ENCODE measurements around the gene ACSS2. TPM values are rescaled to one million over a fixed set of nuclear protein-coding genes. Genes with fewer than 3 reads are reported as not detected.

Gene ACSS2
- polyA plus RNA-seq, 2 donors: 31.4 to 44.2 TPM

- Histone ChIP-seq H3K9me3 (ENCODE audit: control insufficient read depth in 2 of 2, insufficient read depth in 1 of 2, low read depth in 1 of 2, low read length in 1 of 2) (no peaks in the 10 kb centered on the region), H3K4me3 (ENCODE audit: low read depth in 1 of 2, low read length in 2 of 2) (no peak overlapping the region), H3K27ac (ENCODE audit: low read depth in 2 of 2, low read length in 1 of 2) (no peak overlapping the region), H3K4me1 (ENCODE audit: control insufficient read depth in 2 of 2, insufficient read depth in 2 of 2, low read length in 1 of 2) (peaks cover 0 to 2% of the 10 kb centered on the region in 2 donors), H3K36me3 (ENCODE audit: control insufficient read depth in 2 of 2, insufficient read depth in 2 of 2, low read length in 1 of 2) (no peaks in the 10 kb centered on the region), H3K27me3 (ENCODE audit: control insufficient read depth in 1 of 2, insufficient read depth in 2 of 2, low read length in 2 of 2) (no peaks in the 10 kb centered on the region)
- 95 to 96% methylated on average over 24 to 26 of the region's 26 CpGs for WGBS, 2 donors
Measured at GRCh38 chr20:34859367-34859766, 17.0 kb upstream of the ACSS2 start.

GRCh38 chr20:34859826-34860545, 16.4 kb upstream of the ACSS2 start:
- Histone ChIP-seq H3K36me3 (ENCODE audit: control insufficient read depth in 2 of 2, insufficient read depth in 2 of 2, low read length in 1 of 2) (no peaks in the 10 kb centered on the region), H3K4me1 (ENCODE audit: control insufficient read depth in 2 of 2, insufficient read depth in 2 of 2, low read length in 1 of 2) (peaks cover 0 to 2% of the 10 kb centered on the region in 2 donors), H3K27me3 (ENCODE audit: control insufficient read depth in 1 of 2, insufficient read depth in 2 of 2, low read length in 2 of 2) (no peaks in the 10 kb centered on the region), H3K4me3 (ENCODE audit: low read depth in 1 of 2, low read length in 2 of 2) (no peak overlapping the region), H3K27ac (ENCODE audit: low read depth in 2 of 2, low read length in 1 of 2) (no peak overlapping the region), H3K9me3 (ENCODE audit: control insufficient read depth in 2 of 2, insufficient read depth in 1 of 2, low read depth in 1 of 2, low read length in 1 of 2) (no peaks in the 10 kb centered on the region)
- 91 to 92% methylated on average over 9 of the region's 9 CpGs for WGBS, 2 donors

GRCh38 chr20:34861386-34862084, 14.9 kb upstream of the ACSS2 start:
- peaks cover 0 to 2% of the 10 kb centered on the region in 2 donors for H3K4me1 ChIP-seq (ENCODE audit: control insufficient read depth in 2 of 2, insufficient read depth in 2 of 2, low read length in 1 of 2)
- H3K27me3 ChIP-seq (ENCODE audit: control insufficient read depth in 1 of 2, insufficient read depth in 2 of 2, low read length in 2 of 2): no peaks in the 10 kb centered on the region
- H3K4me3 ChIP-seq (ENCODE audit: low read depth in 1 of 2, low read length in 2 of 2): no peak overlapping the region
- no peak overlapping the region for H3K27ac ChIP-seq (ENCODE audit: low read depth in 2 of 2, low read length in 1 of 2)
- no peaks in the 10 kb centered on the region for H3K9me3 ChIP-seq (ENCODE audit: control insufficient read depth in 2 of 2, insufficient read depth in 1 of 2, low read depth in 1 of 2, low read length in 1 of 2)
- WGBS, 2 donors: 80 to 85% methylated on average over 7 of the region's 7 CpGs
- H3K36me3 ChIP-seq (ENCODE audit: control insufficient read depth in 2 of 2, insufficient read depth in 2 of 2, low read length in 1 of 2): no peaks in the 10 kb centered on the region

- 91 to 93% methylated on average over 12 of the region's 12 CpGs for WGBS, 2 donors
- Histone ChIP-seq H3K9me3 (ENCODE audit: control insufficient read depth in 2 of 2, insufficient read depth in 1 of 2, low read depth in 1 of 2, low read length in 1 of 2) (no peaks in the 10 kb centered on the region), H3K36me3 (ENCODE audit: control insufficient read depth in 2 of 2, insufficient read depth in 2 of 2, low read length in 1 of 2) (no peaks in the 10 kb centered on the region), H3K4me1 (ENCODE audit: control insufficient read depth in 2 of 2, insufficient read depth in 2 of 2, low read length in 1 of 2) (peaks cover 0 to 2% of the 10 kb centered on the region in 2 donors), H3K27me3 (ENCODE audit: control insufficient read depth in 1 of 2, insufficient read depth in 2 of 2, low read length in 2 of 2) (no peaks in the 10 kb centered on the region), H3K27ac (ENCODE audit: low read depth in 2 of 2, low read length in 1 of 2) (no peak overlapping the region), H3K4me3 (ENCODE audit: low read depth in 1 of 2, low read length in 2 of 2) (no peak overlapping the region)
Measured at GRCh38 chr20:34862724-34863123, 13.7 kb upstream of the ACSS2 start.

- Histone ChIP-seq H3K36me3 (ENCODE audit: control insufficient read depth in 2 of 2, insufficient read depth in 2 of 2, low read length in 1 of 2) (no peaks in the 10 kb centered on the region), H3K27me3 (ENCODE audit: control insufficient read depth in 1 of 2, insufficient read depth in 2 of 2, low read length in 2 of 2) (no peaks in the 10 kb centered on the region), H3K4me3 (ENCODE audit: low read depth in 1 of 2, low read length in 2 of 2) (no peak overlapping the region), H3K4me1 (ENCODE audit: control insufficient read depth in 2 of 2, insufficient read depth in 2 of 2, low read length in 1 of 2) (peaks cover 0 to 2% of the 10 kb centered on the region in 2 donors), H3K27ac (ENCODE audit: low read depth in 2 of 2, low read length in 1 of 2) (no peak overlapping the region), H3K9me3 (ENCODE audit: control insufficient read depth in 2 of 2, insufficient read depth in 1 of 2, low read depth in 1 of 2, low read length in 1 of 2) (no peaks in the 10 kb centered on the region)
- 76 to 80% methylated on average over 32 of the region's 32 CpGs for WGBS, 2 donors
Measured at GRCh38 chr20:34863421-34863965, 12.9 kb upstream of the ACSS2 start.

- H3K27me3 ChIP-seq (ENCODE audit: control insufficient read depth in 1 of 2, insufficient read depth in 2 of 2, low read length in 2 of 2): no peaks in the 10 kb centered on the region
- H3K27ac ChIP-seq (ENCODE audit: low read depth in 2 of 2, low read length in 1 of 2): no peak overlapping the region
- WGBS, 2 donors: 91 to 94% methylated on average over 5 of the region's 5 CpGs
- H3K4me1 ChIP-seq (ENCODE audit: control insufficient read depth in 2 of 2, insufficient read depth in 2 of 2, low read length in 1 of 2): peaks cover 0 to 2% of the 10 kb centered on the region in 2 donors
- no peaks in the 10 kb centered on the region for H3K9me3 ChIP-seq (ENCODE audit: control insufficient read depth in 2 of 2, insufficient read depth in 1 of 2, low read depth in 1 of 2, low read length in 1 of 2)
- H3K4me3 ChIP-seq (ENCODE audit: low read depth in 1 of 2, low read length in 2 of 2): no peak overlapping the region
- no peaks in the 10 kb centered on the region for H3K36me3 ChIP-seq (ENCODE audit: control insufficient read depth in 2 of 2, insufficient read depth in 2 of 2, low read length in 1 of 2)
Measured at GRCh38 chr20:34864216-34864615, 12.2 kb upstream of the ACSS2 start.

GRCh38 chr20:34871320-34871926, 5.0 kb upstream of the ACSS2 start:
- Histone ChIP-seq H3K36me3 (ENCODE audit: control insufficient read depth in 2 of 2, insufficient read depth in 2 of 2, low read length in 1 of 2) (no peaks in the 10 kb centered on the region), H3K4me1 (ENCODE audit: control insufficient read depth in 2 of 2, insufficient read depth in 2 of 2, low read length in 1 of 2) (peaks cover 0 to 13% of the 10 kb centered on the region in 2 donors), H3K9me3 (ENCODE audit: control insufficient read depth in 2 of 2, insufficient read depth in 1 of 2, low read depth in 1 of 2, low read length in 1 of 2) (no peaks in the 10 kb centered on the region), H3K27me3 (ENCODE audit: control insufficient read depth in 1 of 2, insufficient read depth in 2 of 2, low read length in 2 of 2) (no peaks in the 10 kb centered on the region), H3K4me3 (ENCODE audit: low read depth in 1 of 2, low read length in 2 of 2) (no peak overlapping the region), H3K27ac (ENCODE audit: low read depth in 2 of 2, low read length in 1 of 2) (no peak overlapping the region)
- WGBS, 2 donors: 88 to 92% methylated on average over 7 of the region's 7 CpGs

- H3K4me1 ChIP-seq (ENCODE audit: control insufficient read depth in 2 of 2, insufficient read depth in 2 of 2, low read length in 1 of 2): peaks cover 0 to 15% of the 10 kb centered on the region in 2 donors
- H3K27me3 ChIP-seq (ENCODE audit: control insufficient read depth in 1 of 2, insufficient read depth in 2 of 2, low read length in 2 of 2): no peaks in the 10 kb centered on the region
- H3K36me3 ChIP-seq (ENCODE audit: control insufficient read depth in 2 of 2, insufficient read depth in 2 of 2, low read length in 1 of 2): no peaks in the 10 kb centered on the region
- no peaks in the 10 kb centered on the region for H3K9me3 ChIP-seq (ENCODE audit: control insufficient read depth in 2 of 2, insufficient read depth in 1 of 2, low read depth in 1 of 2, low read length in 1 of 2)
- H3K27ac ChIP-seq (ENCODE audit: low read depth in 2 of 2, low read length in 1 of 2): peak overlapping the region; percentile 20 to 41
- H3K4me3 ChIP-seq (ENCODE audit: low read depth in 1 of 2, low read length in 2 of 2): peak overlapping the region; percentile 39 to 58
- WGBS, 2 donors: 38% methylated on average over 10 of the region's 10 CpGs
Measured at GRCh38 chr20:34871966-34872621, 4.3 kb upstream of the ACSS2 start.

GRCh38 chr20:34872622-34873224, 3.7 kb upstream of the ACSS2 start, which contains the start of gene GGT7:
Gene GGT7 (minus strand): TSS chr20:34872856. CDS start chr20:34872815, 41 bp downstream.
- Histone ChIP-seq H3K4me3 (ENCODE audit: low read depth in 1 of 2, low read length in 2 of 2) (peak within 1 kb of the TSS; percentile 39 to 58), H3K36me3 (ENCODE audit: control insufficient read depth in 2 of 2, insufficient read depth in 2 of 2, low read length in 1 of 2) (no peaks in the 10 kb centered on the region), H3K27me3 (ENCODE audit: control insufficient read depth in 1 of 2, insufficient read depth in 2 of 2, low read length in 2 of 2) (no peaks in the 10 kb centered on the region), H3K9me3 (ENCODE audit: control insufficient read depth in 2 of 2, insufficient read depth in 1 of 2, low read depth in 1 of 2, low read length in 1 of 2) (no peaks in the 10 kb centered on the region), H3K4me1 (ENCODE audit: control insufficient read depth in 2 of 2, insufficient read depth in 2 of 2, low read length in 1 of 2) (peaks cover 0 to 16% of the 10 kb centered on the region in 2 donors), H3K27ac (ENCODE audit: low read depth in 2 of 2, low read length in 1 of 2) (peak within 1 kb of the TSS; percentile 20 to 41)
- WGBS, 2 donors: 1% methylated on average over 47 to 52 of the region's 52 CpGs
